GM19467 (cell line): Measurements from ENCODE around the gene MAN1A1.

Experiments used
- ATAC-seq: cut with Tn5 transposase; IDR thresholded peaks from one replicate; pipeline ENCODE4 v1.9.1; 2021; ENCODE audit warnings: mild to moderate bottlenecking, moderate library complexity; ENCODE audit not compliant: unreplicated experiment

The MAN1A1 gene

GRCh38 chr6:119326291-119327005, 23.1 kb downstream of the MAN1A1 start:
- no peak for ATAC-seq

GRCh38 chr6:119325559-119326265, 23.8 kb downstream of the MAN1A1 start:
- ATAC-seq = no peak

- no peak for ATAC-seq
These were observed 24.8 kb downstream of the MAN1A1 start for GRCh38 chr6:119324718-119325117.

DNA sequence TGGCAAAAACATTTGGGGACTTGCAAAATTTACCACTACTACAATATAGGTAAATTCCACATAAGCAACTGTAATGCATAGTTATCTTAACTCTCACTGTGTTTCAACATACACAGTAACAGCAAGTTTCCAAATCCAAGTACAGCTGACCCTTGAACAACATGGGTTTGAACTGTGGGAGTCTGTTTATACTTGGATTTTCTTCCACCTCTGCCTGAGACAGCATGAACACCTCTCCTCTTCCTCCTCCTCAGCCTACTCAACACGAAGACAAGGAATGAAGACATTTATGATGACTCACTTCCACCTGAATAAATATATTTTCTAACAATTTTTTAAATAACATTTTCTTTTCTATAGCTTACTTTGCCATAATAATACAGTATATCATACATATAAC, 25.6 kb downstream of the MAN1A1 start:
- no peak for ATAC-seq

GRCh38 chr6:119323478-119323877, 26.1 kb downstream of the MAN1A1 start:
- ATAC-seq = no peak

DNA sequence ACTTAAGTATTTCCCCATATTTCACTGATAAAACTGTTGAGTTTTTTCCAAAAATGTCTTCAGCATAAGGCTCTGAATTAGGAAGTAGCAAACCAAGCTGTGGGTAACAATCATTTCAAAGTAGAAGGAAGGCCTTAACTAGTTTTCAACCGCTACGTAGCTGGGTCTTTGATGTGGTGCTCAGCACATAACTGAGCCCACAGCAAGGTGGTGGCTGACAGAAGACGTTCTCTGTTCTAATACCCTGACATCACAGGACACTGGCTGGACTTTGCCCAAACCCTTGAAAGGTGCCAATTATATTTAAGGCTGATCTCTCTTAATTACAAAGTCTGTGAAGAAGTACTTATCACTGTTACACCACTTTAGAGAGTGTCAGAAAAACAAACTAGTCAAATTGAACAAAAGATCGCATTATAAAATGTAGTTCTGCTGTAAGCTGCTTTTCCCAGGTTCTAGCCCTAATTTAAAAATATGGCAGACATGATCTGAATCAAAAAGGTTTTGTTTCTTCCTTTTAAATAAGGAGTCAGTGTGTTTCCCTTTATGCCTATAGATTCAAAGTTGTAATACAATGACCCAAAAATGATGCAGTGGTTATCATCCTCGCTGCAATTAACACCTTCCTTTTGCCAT, 26.7 kb downstream of the MAN1A1 start:
- ATAC-seq = no peak

DNA sequence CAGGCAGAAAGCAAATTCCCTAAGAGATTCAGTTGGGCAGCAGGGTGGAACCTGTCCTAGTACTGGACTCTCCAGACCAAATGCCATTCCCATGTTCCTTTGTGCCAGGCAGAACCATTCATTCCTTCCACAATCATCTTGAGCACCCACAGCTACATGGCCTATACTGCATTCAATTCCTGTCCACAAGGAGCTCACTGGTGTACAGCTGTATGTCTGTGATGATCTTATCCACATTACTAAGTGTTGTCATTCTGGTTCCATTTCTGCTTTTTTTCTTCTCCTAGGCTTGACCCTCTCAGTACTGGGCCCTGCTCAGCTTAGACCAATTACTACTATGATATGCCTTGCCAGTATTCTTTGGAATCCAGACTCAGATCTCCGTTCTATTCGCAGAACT, 27.5 kb downstream of the MAN1A1 start:
- no peak for ATAC-seq

GRCh38 chr6:119319694-119320093, 29.9 kb downstream of the MAN1A1 start:
- no peak for ATAC-seq

- no peak for ATAC-seq
These were observed 30.8 kb downstream of the MAN1A1 start for GRCh38 chr6:119318730-119319129.

GRCh38 chr6:119318176-119318575, 31.4 kb downstream of the MAN1A1 start:
- ATAC-seq = no peak

DNA sequence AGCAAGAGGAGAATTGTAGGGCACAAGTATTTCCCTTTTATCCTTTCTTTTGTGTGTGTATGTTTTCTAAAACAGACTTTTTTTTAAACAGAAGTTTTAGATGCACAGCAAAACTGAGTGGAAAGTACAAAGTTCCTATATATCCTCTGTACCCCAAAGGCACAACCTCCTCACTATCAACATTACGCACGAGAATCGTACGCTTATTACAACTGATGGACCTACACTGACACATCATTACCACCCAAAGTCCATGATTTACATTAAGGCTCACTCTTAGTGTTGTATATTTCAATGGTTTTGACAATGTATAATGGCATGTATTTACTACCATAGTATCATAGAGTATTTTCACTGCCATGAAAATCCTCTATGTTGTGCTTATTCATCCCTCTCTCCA, 32.6 kb downstream of the MAN1A1 start:
- ATAC-seq = no peak

DNA sequence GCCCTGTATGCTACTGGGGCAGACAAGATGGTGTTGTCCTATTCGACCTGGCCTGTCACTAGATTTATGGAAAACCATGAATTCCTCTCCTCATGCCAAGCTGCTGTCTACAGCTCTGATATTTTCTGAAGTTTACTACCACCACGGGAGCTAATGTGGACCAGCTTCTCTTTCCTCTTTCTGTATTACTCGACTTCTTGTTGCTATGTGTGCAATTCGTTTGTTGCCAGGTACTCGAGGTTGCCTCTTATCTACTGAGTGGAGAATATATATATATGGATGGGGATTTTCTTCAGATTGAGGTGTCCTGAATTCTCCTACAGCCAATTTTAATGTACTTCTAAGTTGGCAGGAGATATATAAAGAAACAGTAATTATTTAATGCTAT, 34.7 kb downstream of the MAN1A1 start:
- ATAC-seq = peak; percentile 43

DNA sequence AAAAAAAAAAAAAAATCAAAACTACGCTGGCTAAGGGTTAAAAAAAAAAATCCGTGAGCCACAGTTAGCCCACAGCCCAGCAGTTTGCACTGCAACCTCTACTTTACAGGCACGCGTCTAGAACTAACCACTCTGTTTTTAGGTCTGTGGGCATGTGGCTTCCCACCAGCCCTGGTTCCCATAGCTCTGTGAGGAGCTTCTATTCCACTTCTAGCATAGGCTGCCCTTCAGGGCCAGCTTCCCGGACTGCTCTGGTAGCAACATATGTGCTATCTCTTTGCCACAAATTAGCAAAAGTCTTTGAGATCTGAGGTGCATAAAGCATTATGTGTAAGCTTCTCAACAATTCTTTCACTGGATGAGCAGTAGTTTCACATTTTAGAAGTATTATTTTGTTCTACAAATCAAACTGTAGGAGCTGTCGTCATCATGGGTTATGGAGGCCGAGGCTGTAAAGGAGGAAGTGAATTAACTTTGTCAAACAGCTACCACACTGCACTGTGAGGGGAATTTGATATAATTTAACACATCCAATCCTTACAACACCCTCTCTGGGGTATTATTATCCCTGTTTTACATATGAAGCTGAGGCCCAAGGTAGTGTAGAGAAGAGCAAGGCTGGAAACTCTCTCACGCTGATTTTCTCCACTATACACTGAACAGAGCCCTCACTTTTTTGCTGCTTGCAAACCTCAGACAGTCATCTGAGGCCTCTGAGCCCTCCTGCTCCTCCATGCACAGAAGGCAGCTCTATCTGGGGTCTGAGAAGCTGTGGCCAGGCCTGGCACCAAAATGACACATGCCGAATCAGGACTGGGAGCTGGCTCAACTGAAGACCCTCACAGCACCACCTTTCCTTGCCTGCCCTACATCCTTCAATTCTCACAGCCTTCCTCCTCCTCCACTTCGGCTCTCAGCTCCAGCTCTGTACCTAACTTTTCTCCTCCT, 35.4 kb downstream of the MAN1A1 start:
- peak; percentile 44 for ATAC-seq

GRCh38 chr6:119312875-119313338, 36.7 kb downstream of the MAN1A1 start:
- peak; percentile 29 for ATAC-seq

DNA sequence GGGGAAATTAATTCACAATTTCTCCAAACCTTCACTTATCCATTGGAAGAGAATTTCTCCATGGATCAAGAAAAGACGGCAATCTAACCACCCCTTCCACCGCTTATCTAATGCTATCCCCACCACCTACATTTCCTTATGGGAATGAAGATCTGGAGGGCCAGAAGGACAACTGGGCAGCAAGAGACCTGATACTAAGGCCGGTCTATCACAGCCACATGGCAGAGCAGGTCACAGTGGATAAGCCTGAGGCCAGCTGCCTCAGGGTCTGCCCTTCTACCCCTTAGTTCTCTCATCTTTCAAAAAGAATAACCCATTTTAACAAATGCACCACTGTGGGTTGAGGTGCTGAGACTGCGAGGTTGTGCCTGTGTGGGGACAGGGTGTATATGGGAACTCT, 37.1 kb downstream of the MAN1A1 start:
- no peak for ATAC-seq

- no peak for ATAC-seq
These were observed 37.9 kb downstream of the MAN1A1 start for GRCh38 chr6:119311514-119312142.

DNA sequence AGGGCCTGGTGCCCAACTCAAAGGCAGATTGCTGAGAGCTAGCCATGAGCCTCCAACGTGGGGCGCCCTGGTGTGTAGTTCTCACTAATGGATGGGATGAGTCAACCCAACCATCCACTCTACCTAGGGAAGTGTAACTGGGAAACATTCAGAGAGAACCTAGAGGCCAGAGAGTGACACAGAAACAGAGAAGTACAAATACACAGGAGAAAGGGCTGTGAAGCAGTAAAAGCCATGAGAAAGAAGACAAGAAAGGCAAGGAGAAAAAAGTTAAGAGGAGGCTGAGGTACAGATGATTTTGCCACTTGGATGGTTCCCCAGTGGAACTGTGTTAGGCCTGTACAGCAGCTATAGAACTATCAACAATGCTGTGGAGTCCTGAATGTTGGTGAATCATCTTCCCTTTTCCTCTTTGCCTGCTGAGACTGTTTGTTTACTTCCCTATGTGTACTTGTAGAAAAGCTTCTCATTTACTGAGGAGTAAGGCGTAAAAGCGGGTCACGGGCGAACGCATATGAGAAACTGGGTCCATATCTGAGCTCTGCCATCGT, 39.0 kb downstream of the MAN1A1 start:
- no peak for ATAC-seq

DNA sequence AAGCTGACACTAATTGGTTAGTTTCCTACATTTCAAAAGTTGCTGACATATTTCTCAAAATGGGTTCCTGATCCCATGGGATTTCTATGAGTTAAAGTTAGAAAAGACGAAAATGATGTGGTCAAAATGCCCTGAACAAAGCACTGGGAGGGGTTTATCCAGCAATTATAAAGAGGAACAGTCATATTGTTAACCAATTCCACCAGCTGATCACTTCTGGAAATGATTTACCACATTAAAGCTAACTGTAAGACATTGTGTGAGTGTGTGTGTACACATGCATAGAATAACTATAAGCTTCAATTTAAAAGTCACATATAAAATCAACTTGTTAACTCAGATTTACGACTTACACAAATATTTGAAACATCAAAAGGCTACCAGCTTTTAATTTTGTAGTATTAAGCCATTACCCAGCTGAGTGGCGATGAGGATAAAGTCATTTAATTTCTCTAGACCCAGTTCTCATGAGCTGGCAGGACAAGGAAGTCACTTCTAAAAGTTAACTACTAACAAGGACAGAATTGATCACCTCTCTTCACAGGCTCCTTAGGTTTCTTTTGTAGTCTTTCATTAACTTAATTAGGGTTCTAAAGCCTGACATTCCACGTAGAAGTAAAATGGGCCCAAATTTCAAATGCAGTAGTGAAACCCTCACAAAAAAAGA, 40.4 kb downstream of the MAN1A1 start:
- no peak for ATAC-seq

DNA sequence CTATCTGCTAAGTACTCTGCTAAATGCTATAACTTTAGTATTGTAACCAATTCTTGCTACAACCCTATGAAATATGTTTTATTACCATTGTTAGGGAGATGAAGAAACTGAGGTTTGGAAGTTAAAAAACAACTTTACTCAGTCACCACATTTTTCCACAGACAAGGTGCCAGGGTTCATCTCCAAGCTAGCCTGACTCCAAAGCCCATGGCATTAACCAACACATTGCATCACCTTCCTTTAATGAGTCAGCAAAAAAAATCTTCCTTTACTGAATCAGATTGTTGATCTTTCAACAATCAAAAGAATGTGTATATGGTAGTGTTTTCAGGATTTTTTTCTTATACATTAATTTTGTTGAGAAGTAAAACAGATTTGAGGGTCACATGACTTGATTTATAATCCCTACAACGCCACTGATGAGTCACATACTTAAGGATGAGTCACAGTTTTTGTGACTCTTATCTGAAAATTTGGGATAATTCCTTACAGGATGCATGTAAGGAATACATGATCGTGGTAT, 41.5 kb downstream of the MAN1A1 start:
- ATAC-seq = no peak
